HUES6 (cell line): Measurements from ENCODE around the gene ACTN3.

ENCODE experiments used
- H3K27ac ChIP-seq: 2 replicates; pipeline ENCODE4 v1.7.0; 2013; ENCODE audit warnings: low read depth, mild to moderate bottlenecking, low read length, inconsistent platforms
- H3K27me3 ChIP-seq: 2 replicates; pipeline ENCODE4 v1.6.1; 2013; ENCODE audit warnings: low read length; ENCODE audit not compliant: control insufficient read depth, insufficient read depth
- H3K36me3 ChIP-seq: 2 replicates; pipeline ENCODE4 v1.6.1; 2013; ENCODE audit warnings: low read length; ENCODE audit not compliant: control insufficient read depth, insufficient read depth
- H3K4me1 ChIP-seq: 2 replicates; pipeline ENCODE4 v1.6.1; 2013; ENCODE audit warnings: low read length; ENCODE audit not compliant: control insufficient read depth, insufficient read depth
- H3K4me3 ChIP-seq: 2 replicates; pipeline ENCODE4 v1.5.1; 2013; ENCODE audit warnings: low read depth, low read length
- H3K9ac ChIP-seq: one replicate; pipeline ENCODE4 v1.6.1; 2013; ENCODE audit warnings: mild to moderate bottlenecking, low read length
- H3K9me3 ChIP-seq: 2 replicates; pipeline ENCODE4 v1.6.1; 2013; ENCODE audit warnings: low read depth, low read length; ENCODE audit not compliant: control insufficient read depth, insufficient read depth

Gene ACTN3

GRCh38 chr11:66546368-66546965 is at the start of gene ACTN3:
ACTN3 (plus strand) TSS chr11:66546903; CDS start chr11:66546938, 35 bp downstream.
- H3K4me3 ChIP-seq = peak within 1 kb of the TSS; percentile 85
- H3K27ac ChIP-seq = peak within 1 kb of the TSS; percentile 42; the same call in 1 of the 2 replicates
- H3K4me1 ChIP-seq = peaks cover 33% of the 10 kb centered on the region
- H3K27me3 ChIP-seq = no peaks in the 10 kb centered on the region
- no peaks in the 10 kb centered on the region for H3K9me3 ChIP-seq
- peak within 1 kb of the TSS; percentile 72 for H3K9ac ChIP-seq
- H3K36me3 ChIP-seq = peaks cover 18% of the 10 kb centered on the region

GRCh38 chr11:66497206-66497605 is 49.5 kb upstream of the ACTN3 start:
- H3K9ac ChIP-seq = no peak overlapping the region
- no peaks in the 10 kb centered on the region; the same call in 1 of the 2 replicates for H3K4me1 ChIP-seq
- H3K27ac ChIP-seq = no peak overlapping the region
- H3K9me3 ChIP-seq = no peaks in the 10 kb centered on the region
- no peak overlapping the region for H3K4me3 ChIP-seq
- H3K36me3 ChIP-seq = peaks cover 50% of the 10 kb centered on the region
- H3K27me3 ChIP-seq = no peaks in the 10 kb centered on the region

GRCh38 chr11:66498506-66498905 is 48.2 kb upstream of the ACTN3 start:
- Histone ChIP-seq H3K4me1 (no peaks in the 10 kb centered on the region; the same call in 1 of the 2 replicates), H3K4me3 (no peak overlapping the region), H3K9me3 (no peaks in the 10 kb centered on the region), H3K36me3 (peaks cover 37% of the 10 kb centered on the region), H3K27ac (no peak overlapping the region), H3K27me3 (no peaks in the 10 kb centered on the region), H3K9ac (no peak overlapping the region)

- Histone ChIP-seq H3K4me1 (peaks cover 4% of the 10 kb centered on the region), H3K4me3 (no peak overlapping the region), H3K36me3 (peaks cover 31% of the 10 kb centered on the region), H3K9me3 (no peaks in the 10 kb centered on the region), H3K27ac (no peak overlapping the region), H3K27me3 (no peaks in the 10 kb centered on the region), H3K9ac (no peak overlapping the region)
These were observed 41.4 kb upstream of the ACTN3 start for GRCh38 chr11:66505276-66505816.

- no peaks in the 10 kb centered on the region for H3K27me3 ChIP-seq
- H3K9ac ChIP-seq = no peak overlapping the region
- H3K4me3 ChIP-seq = no peak overlapping the region
- H3K9me3 ChIP-seq = no peaks in the 10 kb centered on the region
- H3K27ac ChIP-seq = no peak overlapping the region
- peaks cover 33% of the 10 kb centered on the region for H3K36me3 ChIP-seq
- H3K4me1 ChIP-seq = peaks cover 4% of the 10 kb centered on the region
These were observed 37.6 kb upstream of the ACTN3 start for GRCh38 chr11:66509131-66509561.

GRCh38 chr11:66510271-66510989 is 36.3 kb upstream of the ACTN3 start, which contains the start of gene BBS1:
BBS1 (plus strand) TSS chr11:66510635; CDS start chr11:66510660, 25 bp downstream.
- Histone ChIP-seq H3K9ac (peak within 1 kb of the TSS; percentile 86), H3K27ac (peak within 1 kb of the TSS; percentile 78), H3K4me3 (peak within 1 kb of the TSS; percentile 97), H3K4me1 (peaks cover 4% of the 10 kb centered on the region), H3K9me3 (no peaks in the 10 kb centered on the region), H3K36me3 (peaks cover 30% of the 10 kb centered on the region), H3K27me3 (no peaks in the 10 kb centered on the region)

- Histone ChIP-seq H3K36me3 (peaks cover 33% of the 10 kb centered on the region), H3K9ac (peak overlapping the region; percentile 86), H3K27me3 (no peaks in the 10 kb centered on the region), H3K4me3 (peak overlapping the region; percentile 97), H3K9me3 (no peaks in the 10 kb centered on the region), H3K4me1 (peaks cover 4% of the 10 kb centered on the region), H3K27ac (no peak overlapping the region)
These were observed 35.7 kb upstream of the ACTN3 start for GRCh38 chr11:66510990-66511339.

GRCh38 chr11:66523611-66524010 is 23.1 kb upstream of the ACTN3 start:
- H3K27ac ChIP-seq = no peak overlapping the region
- H3K9me3 ChIP-seq = no peaks in the 10 kb centered on the region
- no peak overlapping the region for H3K4me3 ChIP-seq
- H3K36me3 ChIP-seq = peaks cover 53% of the 10 kb centered on the region
- no peak overlapping the region for H3K9ac ChIP-seq
- H3K27me3 ChIP-seq = no peaks in the 10 kb centered on the region
- no peaks in the 10 kb centered on the region for H3K4me1 ChIP-seq

GRCh38 chr11:66524304-66525040 is 22.2 kb upstream of the ACTN3 start:
- Histone ChIP-seq H3K4me3 (no peak overlapping the region), H3K9me3 (no peaks in the 10 kb centered on the region), H3K36me3 (peaks cover 47% of the 10 kb centered on the region), H3K4me1 (0 out of 2 replicates have a peak, but pooled peaks cover 2% of the 10 kb centered on the region), H3K27me3 (no peaks in the 10 kb centered on the region), H3K27ac (no peak overlapping the region), H3K9ac (no peak overlapping the region)

- H3K4me3 ChIP-seq = no peak overlapping the region
- peaks cover 19% of the 10 kb centered on the region for H3K36me3 ChIP-seq
- no peak overlapping the region for H3K27ac ChIP-seq
These were observed 17.6 kb upstream of the ACTN3 start for GRCh38 chr11:66529069-66529468.

More at GRCh38 chr11:66529069-66529468, 17.6 kb upstream of the ACTN3 start:
- no peaks in the 10 kb centered on the region for H3K9me3 ChIP-seq
- 0 out of 2 replicates have a peak, but pooled peaks cover 2% of the 10 kb centered on the region for H3K4me1 ChIP-seq
- H3K9ac ChIP-seq = no peak overlapping the region
- no peaks in the 10 kb centered on the region for H3K27me3 ChIP-seq
